OCI-LY1 (cell line): Measurements from ENCODE around the gene ABI3.

Source experiments
- H2AFZ ChIP-seq: fragments of 200-600 bp; sonication (generic), shearing (Covaris generic); 2 replicates; pipeline ENCODE4 v1.6.0; 2014; ENCODE audit warnings: antibody characterized with exemption, mild to moderate bottlenecking, low read length
- H3F3A ChIP-seq: fragments of 200-600 bp; sonication (generic), shearing (Covaris generic); 2 replicates; pipeline ENCODE4 v1.6.0; 2014; ENCODE audit warnings: mild to moderate bottlenecking, antibody characterized with exemption, low read length, moderate library complexity; ENCODE audit not compliant: insufficient read depth
- H3K27ac ChIP-seq: fragments of 200-600 bp; sonication (generic); 2 replicates; pipeline ENCODE4 v1.5.1; 2014; ENCODE audit warnings: low read length, mixed run types, mild to moderate bottlenecking, low read depth; ENCODE audit not compliant: poor library complexity, severe bottlenecking
- H3K27me3 ChIP-seq: fragments of 200-600 bp; sonication (generic); 2 replicates; pipeline ENCODE4 v1.6.0; 2014; ENCODE audit warnings: antibody characterized with exemption, mild to moderate bottlenecking, low read length, moderate library complexity; ENCODE audit not compliant: insufficient read depth
- H3K36me3 ChIP-seq: fragments of 200-600 bp; sonication (generic); 2 replicates; pipeline ENCODE4 v1.6.1; 2014; ENCODE audit warnings: mild to moderate bottlenecking, antibody characterized with exemption, low read length, moderate library complexity, mixed read lengths; ENCODE audit not compliant: insufficient read depth
- H3K4me1 ChIP-seq: fragments of 200-600 bp; sonication (generic); 2 replicates; pipeline ENCODE4 v1.5.1; 2014; ENCODE audit warnings: mild to moderate bottlenecking, low read length, moderate library complexity; ENCODE audit not compliant: insufficient read depth, severe bottlenecking
- H3K4me2 ChIP-seq: fragments of 200-600 bp; sonication (generic), shearing (Covaris generic); 2 replicates; pipeline ENCODE4 v1.6.1; 2014; ENCODE audit warnings: low read length
- H3K4me3 ChIP-seq: fragments of 200-600 bp; sonication (generic); 2 replicates; pipeline ENCODE4 v1.5.1; 2014; ENCODE audit warnings: low read length, low read depth, mild to moderate bottlenecking, mixed read lengths; ENCODE audit not compliant: poor library complexity, severe bottlenecking
- H3K79me2 ChIP-seq: fragments of 200-600 bp; shearing (Covaris generic); 2 replicates; pipeline ENCODE4 v1.6.1; 2016; ENCODE audit warnings: mixed run types, low read length, mixed read lengths; ENCODE audit not compliant: insufficient read depth
- H3K9ac ChIP-seq: fragments of 200-600 bp; sonication (generic), shearing (Covaris generic); 2 replicates; pipeline ENCODE4 v1.6.1; 2014; ENCODE audit warnings: mild to moderate bottlenecking, low read length, mixed read lengths
- H3K9me2 ChIP-seq: fragments of 200-600 bp; sonication (generic), shearing (Covaris generic); 2 replicates; pipeline ENCODE4 v1.6.1; 2014; ENCODE audit warnings: low read depth, mild to moderate bottlenecking, low read length, mixed read lengths
- H3K9me3 ChIP-seq: fragments of 200-600 bp; shearing (Covaris generic); 2 replicates; pipeline ENCODE4 v1.6.1; 2014; ENCODE audit warnings: low read length, mixed read lengths
- H4K20me1 ChIP-seq: fragments of 200-600 bp; sonication (generic), shearing (Covaris generic); 2 replicates; pipeline ENCODE4 v1.6.0; 2016; ENCODE audit warnings: mild to moderate bottlenecking, low read length; ENCODE audit not compliant: insufficient read depth
- EZH2 ChIP-seq: fragments of 200-600 bp; sonication (generic), shearing (Covaris generic); IDR thresholded peaks from 2 replicates; pipeline ENCODE4 v1.8.0; 2017; ENCODE audit warnings: borderline replicate concordance, mixed run types, mild to moderate bottlenecking, antibody characterized with exemption, low read length, moderate library complexity, mixed read lengths
- TF ChIP-seq, protein P1 (sequence below): fragments of 200-600 bp; sonication (generic), shearing (Covaris generic); IDR thresholded peaks from 2 replicates; pipeline ENCODE4 v1.5.1; 2017; ENCODE audit warnings: mild to moderate bottlenecking, antibody characterized with exemption, low read length, moderate library complexity, mixed read lengths

ABI3 gene

DNA sequence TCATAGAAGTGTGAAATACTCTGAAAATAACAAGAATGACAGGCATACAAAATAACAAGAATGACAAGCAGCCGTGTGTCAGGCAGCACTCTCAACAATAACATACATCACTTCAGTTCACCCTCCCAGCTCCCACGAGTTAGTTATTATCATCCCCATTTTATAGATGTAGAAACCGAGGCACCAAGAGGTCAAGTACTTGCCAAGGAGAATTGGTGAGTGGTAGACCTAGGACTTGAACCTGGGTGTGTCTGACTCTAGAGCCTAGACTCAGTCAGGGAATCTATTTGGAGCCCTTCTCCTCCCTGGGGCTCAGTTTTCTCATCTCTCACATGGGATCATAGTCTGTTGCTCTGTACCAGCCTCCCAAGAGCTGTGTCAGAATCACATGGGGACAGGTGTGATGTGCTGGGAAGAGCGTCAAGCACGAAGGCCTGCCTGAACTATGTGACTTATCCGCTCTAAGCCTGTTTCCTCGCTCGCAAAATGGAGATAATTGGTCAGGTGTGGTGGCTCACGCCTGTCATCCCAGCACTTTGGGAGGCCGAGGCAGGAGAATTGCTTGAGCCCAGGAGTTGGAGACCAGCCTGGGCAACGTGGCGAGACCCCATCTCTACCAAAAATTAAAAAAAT lies 39.5 kb downstream of the ABI3 start:
- H3K4me2 ChIP-seq: no peak overlapping the region
- no peaks in the 10 kb centered on the region for H3K4me1 ChIP-seq

DNA sequence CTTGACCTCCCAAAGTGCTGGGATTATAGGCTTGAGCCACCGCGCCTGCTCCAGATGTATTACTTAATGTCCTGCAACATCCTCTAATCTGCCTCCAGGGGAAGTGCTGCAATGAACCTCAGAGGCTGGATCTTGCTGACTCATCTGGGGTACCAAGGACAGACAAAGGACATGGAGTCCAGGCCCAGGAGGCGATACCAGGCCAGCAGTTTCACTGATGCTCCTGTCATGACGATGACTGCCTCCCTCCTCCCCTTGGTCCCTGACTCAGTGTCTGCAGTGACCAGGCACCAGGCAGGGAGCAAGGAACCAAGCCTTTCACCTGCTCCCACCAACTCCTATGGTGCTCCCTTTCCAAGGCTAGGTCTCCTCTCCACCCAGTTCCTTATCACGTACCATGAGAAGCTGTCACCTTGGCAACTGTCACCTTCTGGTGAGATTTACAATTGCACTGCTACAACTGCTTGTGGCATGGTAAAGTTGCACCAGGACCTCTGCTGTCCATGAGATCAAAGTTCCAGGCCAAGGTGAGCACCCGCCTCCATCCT lies 41.7 kb downstream of the ABI3 start:
- no peak overlapping the region for H3K4me2 ChIP-seq
- no peak for TF ChIP-seq EZH2
- TF ChIP-seq, protein P1, sequence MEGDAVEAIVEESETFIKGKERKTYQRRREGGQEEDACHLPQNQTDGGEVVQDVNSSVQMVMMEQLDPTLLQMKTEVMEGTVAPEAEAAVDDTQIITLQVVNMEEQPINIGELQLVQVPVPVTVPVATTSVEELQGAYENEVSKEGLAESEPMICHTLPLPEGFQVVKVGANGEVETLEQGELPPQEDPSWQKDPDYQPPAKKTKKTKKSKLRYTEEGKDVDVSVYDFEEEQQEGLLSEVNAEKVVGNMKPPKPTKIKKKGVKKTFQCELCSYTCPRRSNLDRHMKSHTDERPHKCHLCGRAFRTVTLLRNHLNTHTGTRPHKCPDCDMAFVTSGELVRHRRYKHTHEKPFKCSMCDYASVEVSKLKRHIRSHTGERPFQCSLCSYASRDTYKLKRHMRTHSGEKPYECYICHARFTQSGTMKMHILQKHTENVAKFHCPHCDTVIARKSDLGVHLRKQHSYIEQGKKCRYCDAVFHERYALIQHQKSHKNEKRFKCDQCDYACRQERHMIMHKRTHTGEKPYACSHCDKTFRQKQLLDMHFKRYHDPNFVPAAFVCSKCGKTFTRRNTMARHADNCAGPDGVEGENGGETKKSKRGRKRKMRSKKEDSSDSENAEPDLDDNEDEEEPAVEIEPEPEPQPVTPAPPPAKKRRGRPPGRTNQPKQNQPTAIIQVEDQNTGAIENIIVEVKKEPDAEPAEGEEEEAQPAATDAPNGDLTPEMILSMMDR: no peak
- 0 out of 2 replicates have a peak, but pooled peaks cover 4% of the 10 kb centered on the region for H3K27me3 ChIP-seq
- no peaks in the 10 kb centered on the region for H3K4me1 ChIP-seq
- no peaks in the 10 kb centered on the region for H3K9me2 ChIP-seq
- H2AFZ ChIP-seq: no peak overlapping the region
- H3K4me3 ChIP-seq: no peak overlapping the region
- no peaks in the 10 kb centered on the region for H3K36me3 ChIP-seq
- H3K79me2 ChIP-seq: no peaks in the 10 kb centered on the region
- no peaks in the 10 kb centered on the region for H3F3A ChIP-seq
- H3K27ac ChIP-seq: no peak overlapping the region
- no peak overlapping the region for H3K9ac ChIP-seq
- no peaks in the 10 kb centered on the region for H4K20me1 ChIP-seq
- no peaks in the 10 kb centered on the region for H3K9me3 ChIP-seq

More for the DNA sequence above, 39.5 kb downstream of the ABI3 start:
- Histone ChIP-seq H4K20me1 (no peaks in the 10 kb centered on the region), H3K9me2 (no peaks in the 10 kb centered on the region), H3K4me3 (no peak overlapping the region), H3K79me2 (no peaks in the 10 kb centered on the region), H2AFZ (no peak overlapping the region), H3K27ac (no peak overlapping the region), H3K27me3 (0 out of 2 replicates have a peak, but pooled peaks cover 4% of the 10 kb centered on the region), H3K36me3 (no peaks in the 10 kb centered on the region), H3K9me3 (no peaks in the 10 kb centered on the region), H3K9ac (no peak overlapping the region), H3F3A (no peaks in the 10 kb centered on the region)
- no peak for TF ChIP-seq EZH2
- TF ChIP-seq, protein P1: no peak

DNA sequence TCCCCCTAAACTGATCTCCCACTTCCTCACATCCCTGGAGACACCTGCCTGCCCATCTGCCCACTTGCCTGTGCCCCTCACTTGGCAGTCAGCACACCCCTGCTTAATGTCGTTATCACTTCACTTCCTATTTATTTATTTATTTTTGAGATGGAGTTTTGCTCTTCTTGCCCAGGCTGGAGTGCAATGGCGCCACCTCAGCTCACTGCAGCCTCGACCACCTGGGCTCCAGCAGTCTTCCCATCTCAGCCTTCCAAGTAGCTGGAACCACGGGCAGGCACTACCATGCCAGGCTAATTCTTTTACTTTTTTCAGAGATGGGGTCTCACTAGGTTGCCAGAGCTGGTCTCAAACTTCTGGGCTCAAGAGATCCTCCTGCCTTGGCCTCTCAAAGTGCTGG lies 43.6 kb downstream of the ABI3 start:
- Histone ChIP-seq H3K4me1 (no peaks in the 10 kb centered on the region), H3K4me2 (no peak overlapping the region), H4K20me1 (no peaks in the 10 kb centered on the region), H3K9ac (no peak overlapping the region), H3K36me3 (no peaks in the 10 kb centered on the region), H3K79me2 (no peaks in the 10 kb centered on the region), H3K9me3 (no peaks in the 10 kb centered on the region), H2AFZ (no peak overlapping the region), H3K9me2 (no peaks in the 10 kb centered on the region), H3K27me3 (0 out of 2 replicates have a peak, but pooled peaks cover 4% of the 10 kb centered on the region), H3K4me3 (no peak overlapping the region), H3K27ac (no peak overlapping the region), H3F3A (no peaks in the 10 kb centered on the region)
- TF ChIP-seq EZH2: no peak
- TF ChIP-seq, protein P1: no peak
